ENCODE data around the gene NAA50.

Gene NAA50

DNA sequence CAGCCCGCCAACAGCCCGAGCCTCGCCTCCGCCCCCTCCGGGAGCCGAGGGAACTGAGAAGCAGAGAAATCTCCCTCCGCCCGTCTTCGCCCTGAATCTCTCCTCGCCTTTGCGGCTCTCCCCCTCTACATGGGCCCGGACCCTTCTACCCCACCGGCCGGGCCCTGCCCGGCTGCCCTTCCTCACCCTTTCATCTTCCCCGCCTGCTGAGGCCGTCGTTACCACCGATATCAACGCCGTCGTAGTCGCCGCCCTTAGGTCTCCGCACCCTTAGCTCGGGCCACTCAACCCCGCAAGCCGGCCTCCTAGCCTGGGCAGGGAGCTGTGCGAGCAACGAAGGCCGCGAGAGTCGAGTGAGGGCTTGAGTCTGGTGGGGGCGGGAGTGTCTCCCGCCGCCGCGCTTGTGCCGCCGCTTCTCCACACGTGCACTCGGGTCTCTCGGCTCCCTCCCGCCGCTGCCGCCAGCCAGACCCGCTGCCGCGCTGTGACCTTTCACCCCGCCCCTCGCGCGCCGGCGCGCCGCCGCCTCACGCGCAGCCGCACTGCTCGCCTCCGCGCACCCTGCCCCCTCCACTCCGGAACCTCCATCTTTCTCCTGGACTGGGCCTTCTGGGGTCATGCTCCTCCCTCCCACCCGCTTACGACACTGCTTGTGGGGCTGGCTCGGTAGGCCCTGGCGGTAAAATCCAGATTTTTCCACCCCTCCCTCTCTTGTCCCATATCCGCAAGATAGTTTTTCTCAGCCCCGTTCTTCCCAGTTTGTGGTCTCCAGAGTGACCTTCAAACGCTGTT lies at the start of gene NAA50:
NAA50 (minus strand) TSS at position 494 of the 792 bp plus-strand sequence; CDS start at position 194, 300 bp downstream.
- DNase-seq, result peak; percentile 95

DNA sequence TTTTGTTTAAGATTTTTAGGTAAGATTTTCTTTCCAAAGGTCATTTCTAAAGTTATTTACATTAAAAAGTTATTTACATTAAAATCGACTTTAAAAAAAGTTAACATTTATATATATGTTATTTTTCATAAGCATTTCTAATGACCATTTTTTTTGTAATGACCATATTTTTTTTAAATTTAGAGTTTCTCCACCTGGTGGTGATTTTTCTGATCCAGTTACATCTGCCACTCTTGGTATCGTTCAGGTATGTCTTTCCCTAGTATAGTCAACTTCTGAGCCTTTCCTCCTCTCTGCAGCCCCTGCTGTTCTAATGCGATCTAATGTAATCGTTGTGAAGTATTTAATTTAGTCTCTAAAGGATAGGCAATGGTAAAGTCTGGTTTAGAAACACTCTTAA lies 49.6 kb upstream of the NAA50 start:
- no peak for DNase-seq

DNA sequence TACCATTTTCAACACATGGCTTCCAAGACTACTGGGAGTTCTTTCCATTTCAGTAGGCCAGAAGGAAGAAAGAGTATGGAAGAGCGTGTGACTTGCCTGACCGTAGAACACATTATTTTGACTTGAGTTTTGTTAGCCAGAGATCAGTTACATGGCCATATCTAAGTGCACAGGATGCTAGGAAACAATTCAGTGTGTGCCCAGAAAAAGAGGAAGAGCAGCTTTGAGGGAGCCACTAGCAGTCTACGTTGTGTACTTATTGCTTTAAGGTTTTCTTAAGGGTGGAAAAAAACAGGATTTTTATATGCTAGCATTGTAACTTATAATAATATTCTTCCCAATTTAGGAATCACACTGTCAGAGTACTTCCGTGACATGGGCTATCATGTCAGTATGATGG lies 48.5 kb upstream of the NAA50 start:
- DNase-seq, result no peak

DNA sequence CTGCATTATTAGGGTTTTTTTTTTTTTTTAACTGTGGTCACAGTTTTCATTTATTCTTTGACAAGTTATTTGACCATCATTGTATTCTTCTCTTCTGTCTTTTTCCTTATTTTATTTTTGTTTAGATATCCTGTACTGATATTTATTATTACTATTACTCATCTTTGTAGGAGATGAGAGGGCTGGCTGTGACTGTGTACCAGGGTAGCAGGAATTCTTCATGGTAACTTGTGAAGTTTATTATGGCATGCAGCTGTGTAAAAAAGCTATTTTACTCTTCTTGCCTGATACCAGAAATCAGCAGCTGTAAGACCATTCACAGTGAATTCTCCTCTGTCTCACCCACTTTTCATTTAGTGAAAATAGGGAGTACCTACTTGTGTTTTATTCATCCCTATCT lies 45.3 kb upstream of the NAA50 start:
- no peak for DNase-seq

DNA sequence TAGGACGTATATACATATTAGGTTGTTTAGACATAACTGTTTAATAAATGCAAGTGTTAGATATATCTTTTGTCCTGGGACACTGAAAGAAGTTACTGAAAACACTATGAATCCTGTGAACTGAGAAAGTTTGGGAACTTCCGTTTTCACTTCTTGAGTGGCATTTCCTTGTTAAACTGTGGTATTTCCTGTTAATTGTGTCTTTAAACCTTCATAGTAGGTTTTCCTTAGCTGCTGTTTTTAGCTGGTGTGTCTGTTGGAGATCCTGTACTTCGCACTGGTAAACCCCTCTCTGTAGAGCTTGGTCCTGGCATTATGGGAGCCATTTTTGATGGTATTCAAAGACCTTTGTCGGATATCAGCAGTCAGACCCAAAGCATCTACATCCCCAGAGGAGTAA lies 37.9 kb upstream of the NAA50 start:
- DNase-seq, result no peak

DNA sequence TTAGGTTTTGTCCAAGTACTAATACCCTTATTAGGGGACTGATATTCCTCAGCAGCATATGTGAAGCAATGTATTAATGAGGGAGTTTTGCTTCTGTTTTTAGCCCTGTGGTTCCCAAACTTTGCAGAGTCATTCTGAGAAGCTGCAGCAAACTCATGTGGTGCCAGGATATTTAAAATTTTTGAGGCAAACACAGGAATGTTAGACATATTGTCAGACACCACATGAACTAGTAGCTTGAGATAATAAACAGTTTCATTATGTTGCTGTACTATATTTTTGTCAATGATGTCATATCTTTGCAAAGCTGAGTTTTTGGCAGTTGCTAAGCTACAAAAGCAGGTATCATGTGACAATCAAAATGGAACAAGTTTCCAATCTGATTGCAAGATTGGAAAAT lies 37.4 kb upstream of the NAA50 start:
- no peak for DNase-seq

DNA sequence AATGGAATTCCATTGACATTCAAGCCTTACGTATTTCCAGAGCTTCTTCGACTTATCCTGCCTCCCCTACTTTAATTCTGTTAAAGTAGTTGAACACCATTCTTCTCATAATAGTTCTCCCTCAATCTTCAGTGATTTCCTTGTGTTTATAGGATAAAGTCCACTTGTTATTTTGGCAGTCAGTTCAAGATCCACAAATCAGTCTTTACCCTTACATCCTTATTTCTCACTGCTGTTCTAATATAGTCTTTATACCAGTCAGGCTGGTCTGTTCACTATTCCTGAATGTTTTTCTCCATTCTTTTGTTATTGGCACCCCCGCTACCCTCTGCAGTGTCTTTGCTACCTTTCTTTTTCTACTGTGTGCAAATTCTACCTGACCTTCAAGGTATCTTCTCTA lies 30.5 kb upstream of the NAA50 start:
- DNase-seq, result no peak

DNA sequence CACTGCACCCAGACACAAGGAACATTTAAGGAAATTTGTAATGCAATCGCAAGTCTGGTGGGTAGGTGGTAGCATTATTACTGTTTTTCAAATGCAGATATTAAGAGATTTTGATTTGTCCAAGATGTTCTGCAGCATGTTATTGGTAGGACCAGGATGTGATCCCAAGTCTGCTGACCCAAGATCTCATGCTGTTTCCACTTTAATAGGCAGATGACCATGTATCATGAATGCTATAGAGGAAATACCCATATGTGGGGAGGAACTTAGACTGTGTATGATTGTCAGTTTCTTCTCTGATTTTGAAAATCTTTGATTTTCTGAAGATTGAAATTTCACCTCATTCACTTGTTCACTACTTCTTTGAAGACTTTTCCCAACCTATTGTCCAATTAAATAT lies 29.5 kb upstream of the NAA50 start:
- no peak for DNase-seq

DNA sequence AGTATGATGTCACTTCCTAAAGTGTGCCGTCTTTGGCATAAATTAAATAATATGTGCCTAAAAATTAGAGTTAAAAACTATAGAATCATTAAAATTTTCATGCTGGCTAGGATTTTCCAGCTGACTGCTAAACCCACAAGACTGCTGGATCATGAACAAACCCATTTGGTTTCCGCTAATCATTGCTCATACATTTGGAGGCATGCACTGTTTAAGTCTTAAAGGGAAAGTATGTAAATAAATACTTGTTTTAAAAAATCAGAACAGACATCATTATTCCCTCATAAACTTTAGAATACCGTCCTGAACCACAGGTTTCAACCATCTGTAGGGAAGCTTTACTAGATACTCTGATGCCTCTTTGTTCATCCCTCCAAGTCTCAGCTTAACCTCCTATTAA lies 27.3 kb upstream of the NAA50 start:
- no peak for DNase-seq

DNA sequence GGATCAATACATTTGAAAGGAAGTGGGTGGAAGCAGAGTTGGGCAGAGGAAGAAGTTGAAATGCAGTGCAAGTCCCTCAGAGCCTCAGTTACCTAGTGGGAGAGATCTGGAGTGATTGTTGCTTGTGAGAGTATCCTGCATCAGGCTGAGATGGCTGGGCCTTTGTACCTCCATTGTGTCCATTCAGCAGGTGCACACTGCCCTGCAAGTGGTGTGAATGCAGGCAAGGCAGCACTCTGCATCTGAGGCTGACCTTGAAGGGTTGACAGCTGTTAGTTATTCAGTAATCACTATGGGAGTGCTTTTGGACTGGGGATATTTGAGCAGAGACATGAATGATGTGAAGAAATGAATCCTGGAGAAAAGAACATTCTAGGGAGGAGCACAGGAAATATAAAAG lies 25.9 kb upstream of the NAA50 start:
- DNase-seq, result no peak

DNA sequence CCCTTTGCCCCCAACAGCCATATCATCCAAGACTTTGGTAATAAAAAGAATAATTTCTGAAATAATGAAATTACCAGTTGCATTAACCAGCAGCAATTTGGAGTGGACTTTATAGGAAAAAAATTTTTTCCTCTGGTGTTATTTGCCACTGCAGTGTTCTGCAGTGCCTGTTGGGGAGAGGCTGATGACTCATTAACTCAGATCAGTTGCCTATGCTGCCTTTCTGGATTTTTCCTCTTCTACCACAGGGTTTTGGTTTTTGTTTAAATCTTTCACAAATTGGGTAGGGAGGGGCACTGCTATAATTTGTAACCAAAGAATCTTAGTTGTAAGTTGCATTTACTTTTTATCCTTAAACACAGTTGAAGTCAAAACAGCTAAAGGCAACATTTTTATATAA lies 23.5 kb upstream of the NAA50 start:
- DNase-seq, result no peak

DNA sequence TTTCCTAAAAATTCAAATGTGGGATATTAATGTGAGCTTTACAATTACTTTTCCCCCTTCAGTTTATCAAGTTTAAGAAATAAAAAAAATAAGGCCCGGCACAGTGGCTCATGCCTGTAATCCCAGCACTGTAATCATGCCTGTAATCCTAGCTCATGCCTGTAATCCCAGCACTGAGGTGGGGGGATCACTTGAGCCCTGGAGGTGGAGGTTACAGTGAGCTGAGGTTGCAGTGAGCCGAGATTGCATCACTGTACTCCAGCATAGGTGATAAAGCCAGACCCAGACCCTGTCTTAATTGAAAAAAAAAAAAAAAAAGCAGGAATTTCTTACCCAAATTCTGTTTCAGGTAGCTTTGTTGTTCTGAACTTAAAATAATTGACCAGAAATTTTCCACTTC lies 18.6 kb upstream of the NAA50 start:
- no peak for DNase-seq

DNA sequence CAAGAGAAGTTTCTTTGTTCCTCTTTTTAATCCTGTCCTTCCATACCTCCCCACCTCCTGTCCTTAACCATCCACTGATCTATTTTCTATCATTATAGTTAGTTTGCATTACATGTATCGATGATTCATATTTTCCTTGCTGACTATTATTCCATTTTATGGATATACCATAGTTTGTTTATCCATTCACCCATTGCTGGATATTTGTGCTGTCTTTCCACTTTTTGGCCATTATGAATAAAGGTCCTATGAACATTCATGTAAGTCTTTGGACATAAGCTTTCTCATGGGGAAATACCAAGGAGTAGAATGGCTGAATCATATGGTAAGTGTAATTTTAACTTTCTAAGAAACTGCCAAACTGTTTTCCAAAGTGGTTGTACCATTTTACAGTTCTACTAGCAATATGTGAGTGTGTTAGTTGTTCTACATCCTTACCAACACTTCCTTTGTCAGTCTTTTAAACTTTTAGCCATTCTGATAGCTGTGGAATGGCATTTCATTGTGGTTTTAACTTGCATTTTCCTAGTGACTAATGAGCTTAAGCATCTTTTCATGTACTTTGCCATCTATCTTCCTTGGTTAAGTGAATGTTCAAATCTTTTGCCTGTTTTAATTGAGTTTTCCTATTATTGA lies 12.5 kb upstream of the NAA50 start:
- DNase-seq, result no peak

DNA sequence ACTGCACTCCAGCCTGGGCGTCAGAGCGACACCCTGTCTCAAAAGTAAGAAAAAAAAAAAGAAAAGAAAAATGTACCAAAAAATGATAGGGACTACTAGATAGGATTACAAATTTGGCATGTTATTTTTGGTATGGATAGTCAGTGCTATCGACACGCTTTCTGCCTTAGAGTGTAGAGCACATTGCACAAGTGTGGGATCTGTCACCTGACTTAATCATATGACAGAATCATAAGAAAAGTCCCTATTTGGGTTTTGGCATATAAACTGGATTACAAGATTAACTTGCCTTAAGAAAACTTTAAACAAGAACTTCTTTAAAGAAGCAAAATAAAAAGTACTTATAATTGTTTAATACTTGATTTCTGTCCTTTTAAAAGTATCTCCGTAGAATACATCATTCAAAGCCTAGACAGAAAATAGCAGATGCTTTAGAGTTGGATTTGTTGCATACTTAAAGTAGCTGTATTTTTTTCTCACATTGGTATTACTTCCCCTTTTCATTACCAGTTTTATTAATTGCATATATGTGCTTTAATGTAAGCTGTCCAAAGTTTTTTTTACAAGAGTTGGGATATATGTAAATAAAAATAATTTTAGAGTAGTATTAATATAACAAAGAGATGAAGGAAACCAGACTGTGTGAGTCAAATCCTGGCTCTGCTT lies 8.6 kb upstream of the NAA50 start:
- no peak for DNase-seq

DNA sequence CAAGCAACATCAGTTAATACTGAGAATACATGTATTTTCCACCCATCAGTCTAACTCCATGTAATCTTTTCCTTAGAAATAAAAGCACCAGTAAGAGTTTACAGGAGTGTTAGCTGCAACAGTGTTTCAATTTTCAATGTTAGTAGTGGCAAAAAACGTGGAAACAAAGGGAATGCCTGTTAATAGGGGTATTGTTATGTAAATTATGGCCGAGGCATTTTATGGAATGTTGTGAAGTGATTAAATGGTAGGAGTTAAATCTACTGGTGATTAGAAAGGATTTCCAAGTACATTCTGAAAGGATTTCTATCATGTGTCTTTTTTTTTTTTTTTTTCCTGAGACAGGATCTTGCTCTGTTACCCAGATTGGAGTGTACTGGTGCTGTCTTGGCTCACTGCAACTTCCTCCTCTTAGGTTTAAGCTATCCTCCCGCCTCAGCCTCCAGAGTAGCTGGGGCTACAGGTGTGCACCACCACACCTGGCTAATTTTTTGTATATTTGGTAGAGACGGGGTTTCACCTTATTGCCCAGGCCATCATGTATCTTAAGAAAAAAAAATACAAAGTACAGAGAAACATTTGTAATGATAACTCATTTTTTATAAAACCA lies 7.4 kb upstream of the NAA50 start:
- no peak for DNase-seq

DNA sequence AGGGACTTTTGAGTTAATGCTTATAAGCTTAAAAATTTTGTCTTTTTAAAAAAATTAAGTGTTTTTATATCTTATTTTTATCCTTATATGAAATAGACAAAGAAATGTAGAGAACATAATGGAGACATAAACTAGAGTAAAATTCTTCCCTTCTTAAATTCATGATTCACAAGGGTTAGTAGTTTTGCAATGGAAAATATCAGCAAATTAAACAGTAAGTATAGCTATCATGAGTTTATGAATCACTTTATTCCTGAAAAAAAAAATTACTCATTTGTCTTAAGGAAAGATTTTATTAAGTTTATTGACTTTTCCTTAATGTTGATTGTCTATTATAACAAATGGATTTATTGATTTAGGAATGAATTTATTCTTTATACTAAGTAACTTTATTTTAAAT lies 5.1 kb upstream of the NAA50 start:
- no peak for DNase-seq

DNA sequence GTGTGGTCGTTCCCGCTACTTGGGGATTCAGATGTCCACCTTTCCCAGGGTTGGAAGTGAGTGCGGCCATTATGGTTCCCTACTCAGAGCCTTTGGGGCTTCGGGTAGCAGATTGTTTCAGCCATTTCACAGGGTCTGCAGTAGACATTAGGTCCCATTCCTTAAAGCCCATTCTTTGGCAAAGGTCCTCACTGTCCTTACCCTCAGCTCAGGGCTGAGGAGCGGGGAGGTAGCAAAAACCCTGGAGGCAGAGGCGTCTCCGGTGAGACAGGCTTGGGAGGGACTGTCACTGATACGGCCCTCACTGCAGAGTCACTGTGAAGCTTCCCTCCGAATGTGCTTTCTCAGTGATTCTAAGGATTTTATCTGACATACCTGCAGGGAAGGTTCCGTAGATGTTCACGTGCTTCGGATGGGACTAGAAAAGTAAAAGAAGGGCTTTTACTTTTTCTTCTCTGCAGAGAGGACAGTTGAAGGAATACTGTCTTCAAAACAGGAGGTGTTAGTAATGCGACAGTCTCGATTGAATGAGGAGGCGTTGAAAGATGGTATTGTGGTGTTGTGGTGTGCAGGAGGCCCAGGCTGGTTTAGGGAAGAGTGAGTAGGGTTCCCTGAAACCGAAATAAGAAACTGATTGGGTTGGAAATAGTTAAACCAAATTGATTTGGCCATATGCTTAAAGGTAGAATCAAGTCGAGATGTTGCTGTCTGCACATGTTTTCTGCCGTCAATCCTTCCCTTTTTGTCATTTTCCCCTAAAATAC lies 1.4 kb upstream of the NAA50 start:
- peak; percentile 23 for DNase-seq

DNA sequence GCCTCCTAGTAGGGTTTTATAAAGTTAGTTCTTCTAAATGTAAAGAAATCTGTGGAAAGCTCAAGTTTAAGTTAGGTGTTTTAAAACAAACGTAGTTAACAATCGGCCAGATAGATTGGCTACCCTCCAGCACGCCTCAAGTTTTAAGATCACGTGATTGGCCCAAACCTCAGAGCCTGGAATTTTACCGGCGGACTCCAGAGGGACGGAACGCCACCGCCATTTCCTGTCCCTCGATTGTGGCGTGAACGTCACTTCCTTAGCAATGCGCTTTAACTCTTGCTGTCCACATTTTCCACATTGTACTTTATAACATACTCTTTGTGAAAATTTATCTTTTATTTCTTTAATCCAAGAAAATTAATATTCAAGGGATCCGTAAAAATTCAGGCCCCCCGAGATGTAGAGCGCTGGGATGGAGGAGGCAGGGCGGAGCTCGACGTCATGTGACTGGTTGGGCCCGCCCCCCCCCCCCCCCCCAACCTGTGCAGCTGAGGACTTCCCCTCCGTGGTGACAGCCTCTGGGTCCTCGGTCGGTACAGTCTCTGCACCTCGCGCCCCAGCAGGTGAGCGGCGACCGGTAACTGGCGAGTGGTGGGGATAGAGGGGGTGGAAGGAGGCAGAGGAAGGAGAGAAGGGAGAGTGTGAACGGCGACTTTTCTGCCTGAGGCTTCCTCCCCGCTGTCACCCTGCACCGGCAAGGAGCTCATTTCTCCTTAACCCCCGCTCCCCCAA lies 666 bp upstream of the NAA50 start, which contains the start of gene ATP6V1A:
ATP6V1A (plus strand) TSS at position 488 of the 735 bp plus-strand sequence. CDS start 31,719 bp downstream, outside the sequence.
- peak; percentile 92 for DNase-seq

DNA sequence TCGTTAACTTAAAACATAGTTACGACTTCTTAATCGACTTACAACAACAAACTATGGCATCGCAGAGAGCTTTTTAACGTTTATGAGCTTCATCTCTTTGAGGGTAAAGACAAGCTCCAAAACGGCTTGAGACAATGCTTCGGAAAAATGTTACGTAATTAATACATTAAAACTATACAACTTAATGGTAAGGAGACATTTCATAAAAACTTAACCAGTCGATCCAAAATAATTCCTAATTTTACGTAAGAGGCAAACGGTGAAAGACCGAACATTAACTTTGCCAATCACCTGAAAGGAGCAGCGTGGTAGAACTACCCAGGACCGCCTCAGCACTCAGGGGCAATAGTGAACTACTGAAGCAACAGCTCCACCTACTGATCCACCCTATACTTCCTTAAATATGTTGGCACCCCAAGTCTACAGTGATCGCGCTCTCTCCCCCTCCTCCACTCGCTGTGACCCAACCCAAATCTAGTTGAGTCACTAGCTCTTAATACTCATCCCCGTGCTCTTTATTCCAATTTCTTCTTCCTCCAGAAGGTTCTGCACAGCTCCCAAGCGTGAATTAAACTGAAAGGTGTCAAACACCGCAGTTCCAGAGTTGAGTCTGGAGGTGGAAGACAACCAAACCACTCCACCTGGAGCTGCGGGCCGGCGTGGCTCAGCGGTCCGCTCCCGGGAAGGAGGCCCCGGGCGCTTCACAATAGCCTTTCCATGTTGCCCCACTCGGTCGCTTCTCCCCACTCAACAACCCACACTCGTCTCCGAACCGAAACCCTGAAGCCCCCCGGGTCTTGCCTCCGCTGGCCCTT lies 901 bp downstream of the NAA50 start:
- DNase-seq, result peak; percentile 85

DNA sequence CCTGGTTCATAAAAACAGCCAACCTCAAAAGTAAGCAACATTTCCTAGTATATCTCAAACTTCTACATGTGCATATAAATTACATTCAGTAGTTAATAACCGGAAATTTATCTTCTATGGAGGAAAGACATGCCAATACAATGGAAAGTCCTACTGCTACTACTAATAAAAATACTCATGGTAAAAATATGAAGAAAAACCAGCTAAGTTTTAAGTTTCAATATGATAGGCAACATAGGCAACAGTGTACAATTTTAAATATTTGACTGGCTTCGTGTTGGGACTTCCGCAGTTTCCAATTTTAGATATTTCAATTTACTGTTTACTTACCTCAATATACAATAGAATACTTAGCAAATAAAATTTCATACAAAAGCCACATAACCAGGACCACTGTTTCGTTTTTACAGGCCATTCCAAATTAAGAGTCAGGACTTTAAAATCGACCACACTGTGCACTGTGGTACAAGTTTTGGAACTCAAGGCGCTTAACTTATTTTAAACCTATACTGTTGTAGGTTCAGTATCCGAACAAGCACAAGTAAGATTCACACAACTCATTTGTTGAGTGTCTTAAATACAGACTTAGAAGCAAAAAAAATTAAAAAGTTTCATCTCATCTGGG lies 2.9 kb downstream of the NAA50 start:
- no peak for DNase-seq

DNA sequence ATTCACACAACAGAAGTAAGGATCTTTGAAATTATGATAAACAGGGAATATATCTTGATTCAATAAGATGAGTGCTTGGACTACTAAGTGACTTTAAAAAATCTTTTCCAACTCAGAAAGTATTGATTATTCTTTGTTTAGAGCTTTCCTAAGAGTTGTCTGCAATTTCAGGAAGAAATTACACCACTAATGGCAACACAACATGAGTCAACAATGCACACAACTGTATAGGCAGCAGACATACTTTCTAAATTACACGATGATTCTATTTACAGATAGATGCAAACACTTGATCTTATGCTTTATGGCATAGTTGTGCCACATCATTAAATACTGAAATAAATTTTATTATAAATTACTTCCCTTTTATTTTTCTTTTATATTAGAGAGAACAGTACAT lies 4.4 kb downstream of the NAA50 start:
- no peak for DNase-seq

All from DMS 273 treated with DMSO at 0.1 percent for 48 hours (cell line).